K562 (cell line): ENCODE results near the gene SCGB1D4.

Source experiments
- CBFB ChIP-seq: sonication (generic); formaldehyde crosslinking; IDR thresholded peaks from 2 replicates; pipeline ENCODE4 v1.4.0; 2020; ENCODE audit warnings: mild to moderate bottlenecking, missing genetic modification reagents
- CBX8 ChIP-seq: fragments of 200-600 bp; sonication (generic); IDR thresholded peaks from 2 replicates; pipeline ENCODE4 v1.6.1; 2012; ENCODE audit warnings: borderline replicate concordance, mixed run types, low read depth, mild to moderate bottlenecking, moderate library complexity, mixed read lengths, low read length, control low read depth, inconsistent platforms; ENCODE audit not compliant: poor library complexity, severe bottlenecking; ENCODE audit errors: extremely low read depth
- CTCF ChIP-seq, 3 experiments: IDR thresholded peaks in 2 of 3; conservative IDR thresholded peaks in 1 of 3; 2 replicates each; pipeline ENCODE4 v1.5.1; 2011 to 2012; ENCODE audit warnings: low read length in 3 of 3, mild to moderate bottlenecking in 3 of 3, control low read depth in 2 of 3, improper control_type of control experiment in 1 of 3, inconsistent platforms in 1 of 3, low read depth in 1 of 3, mixed read lengths in 1 of 3, moderate library complexity in 1 of 3; ENCODE audit not compliant: insufficient read depth in 2 of 3
- CXXC5 ChIP-seq: fragments of 250-450 bp; sonication (Bioruptor Pico); IDR thresholded peaks from 2 replicates; pipeline ENCODE4 v1.8.0; 2022; ENCODE audit warnings: inconsistent platforms, mild to moderate bottlenecking, moderate library complexity
- ETS1 ChIP-seq: conservative IDR thresholded peaks from 2 replicates; pipeline ENCODE4 v1.6.1; 2011; ENCODE audit warnings: low read depth, mild to moderate bottlenecking, low read length; ENCODE audit not compliant: control insufficient read depth
- FOS ChIP-seq: IDR thresholded peaks from 3 replicates; pipeline ENCODE4 v1.6.1; 2011; ENCODE audit not compliant: insufficient read length; ENCODE audit errors: extremely low read depth
- PATZ1 ChIP-seq: fragments of 250-450 bp; sonication (Bioruptor Pico); IDR thresholded peaks from 2 replicates; pipeline ENCODE4 v1.5.0; 2020; ENCODE audit warnings: mild to moderate bottlenecking, borderline replicate concordance
- RFX1 ChIP-seq: fragments of 450-650 bp; IDR thresholded peaks from 2 replicates; pipeline ENCODE4 v1.6.1; 2016; ENCODE audit warnings: mild to moderate bottlenecking, moderate library complexity
- SNAPC5 ChIP-seq: fragments of 250-450 bp; sonication (Bioruptor Pico); IDR thresholded peaks from 2 replicates; pipeline ENCODE4 v1.8.0; 2021; ENCODE audit warnings: moderate library complexity, mild to moderate bottlenecking, inconsistent platforms
- SP1 ChIP-seq: sonication (generic); formaldehyde crosslinking; IDR thresholded peaks from 2 replicates; pipeline ENCODE4 v1.8.1; 2022; ENCODE audit warnings: mild to moderate bottlenecking, missing genetic modification reagents
- ZNF143 ChIP-seq: sonication (generic); formaldehyde crosslinking; IDR thresholded peaks from 2 replicates; pipeline ENCODE4 v1.9.0; 2022; ENCODE audit warnings: mild to moderate bottlenecking, missing genetic modification reagents
- ZNF507 ChIP-seq: conservative IDR thresholded peaks from 2 replicates; pipeline ENCODE4 v1.6.1; 2017; ENCODE audit warnings: missing genetic modification characterization, missing compliant biosample characterization

- TF ChIP-seq CTCF (IDR thresholded peaks at IDR 0.05 in 2 of 3, conservative IDR thresholded peaks at IDR 0.05 in 1 of 3; ENCODE audit: insufficient read depth in 2 of 3, low read depth in 1 of 3, low read length in 3 of 3) (no peak), CXXC5 (CRISPR knock-in tag) (no peak), ZNF143 (CRISPR knock-in tag) (no peak), RFX1 (no peak), SP1 (CRISPR knock-in tag) (no peak), CBX8 (no peak), FOS (no peak), ETS1 (no peak), CBFB (CRISPR knock-in tag) (no peak), SNAPC5 (CRISPR knock-in tag) (no peak), PATZ1 (CRISPR knock-in tag) (no peak), ZNF507 (tag) (no peak)
These were observed 42.7 kb upstream of the SCGB1D4 start for GRCh38 chr11:62341588-62341987.
